ENCODE data around the gene SLC22A23.
"Not testable (repeated sequence)": the region's sequence is repeated elsewhere in the genome, so short reads cannot be mapped to it uniquely, and the experiment has no call there.

Gene SLC22A23

GRCh38 chr6:3390698-3391097, 66.2 kb downstream of the SLC22A23 start:
- no peak for DNase-seq (ENCODE audit: low read depth)
- TF ChIP-seq CTCF (conservative IDR thresholded peaks at IDR 0.05; ENCODE audit: low read depth, low read length), result no peak
- H3K4me3 ChIP-seq (ENCODE audit: low read length), result no peak overlapping the region

GRCh38 chr6:3389390-3390167, 67.3 kb downstream of the SLC22A23 start:
- no peak for DNase-seq (ENCODE audit: low read depth)
- no peak for TF ChIP-seq CTCF (conservative IDR thresholded peaks at IDR 0.05; ENCODE audit: low read depth, low read length)
- no peak overlapping the region for H3K4me3 ChIP-seq (ENCODE audit: low read length)

- no peak overlapping the region for H3K4me3 ChIP-seq (ENCODE audit: low read length)
- no peak for DNase-seq (ENCODE audit: low read depth)
- no peak for TF ChIP-seq CTCF (conservative IDR thresholded peaks at IDR 0.05; ENCODE audit: low read depth, low read length)
These were observed 68.1 kb downstream of the SLC22A23 start for GRCh38 chr6:3388786-3389185.

GRCh38 chr6:3386374-3386857, 70.4 kb downstream of the SLC22A23 start:
- TF ChIP-seq CTCF (conservative IDR thresholded peaks at IDR 0.05; ENCODE audit: low read depth, low read length), result no peak
- no peak overlapping the region for H3K4me3 ChIP-seq (ENCODE audit: low read length)
- no peak for DNase-seq (ENCODE audit: low read depth)

GRCh38 chr6:3385660-3386151, 71.1 kb downstream of the SLC22A23 start:
- TF ChIP-seq CTCF (conservative IDR thresholded peaks at IDR 0.05; ENCODE audit: low read depth, low read length), result no peak
- DNase-seq (ENCODE audit: low read depth), result no peak

GRCh38 chr6:3385181-3385580, 71.7 kb downstream of the SLC22A23 start:
- not testable (repeated sequence) for DNase-seq (ENCODE audit: low read depth); H3K4me3 ChIP-seq (ENCODE audit: low read length)

More at GRCh38 chr6:3385660-3386151, 71.1 kb downstream of the SLC22A23 start:
- H3K4me3 ChIP-seq (ENCODE audit: low read length), result no peak overlapping the region

GRCh38 chr6:3384241-3385143, 72.4 kb downstream of the SLC22A23 start:
- no peak for DNase-seq (ENCODE audit: low read depth)
- no peak overlapping the region for H3K4me3 ChIP-seq (ENCODE audit: low read length)
- TF ChIP-seq CTCF (conservative IDR thresholded peaks at IDR 0.05; ENCODE audit: low read depth, low read length), result no peak

Data from retinal pigment epithelial cell (primary cell).